Measurements from ENCODE around the gene NR3C2.
A peak's percentile ranks its signal among the peaks of the same experiment; 100 is the strongest.

NR3C2 gene

DNA sequence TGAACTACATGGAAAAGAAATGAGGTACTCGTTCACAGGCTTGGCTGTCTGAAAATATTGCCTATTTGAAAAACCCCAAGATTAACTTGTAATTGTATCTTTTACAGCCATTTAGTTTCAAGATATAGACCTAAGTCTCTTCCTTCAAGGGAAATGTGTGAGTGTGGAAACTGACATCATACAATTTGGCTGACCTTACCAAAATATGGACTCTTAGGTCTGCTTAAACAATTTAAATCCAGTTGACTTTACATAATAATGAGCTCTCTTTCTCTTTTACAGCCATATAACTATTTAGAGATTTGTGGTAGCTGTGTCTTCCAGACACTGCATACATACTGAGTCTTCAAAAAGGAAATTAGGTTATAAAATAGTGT, 186.9 kb downstream of the NR3C2 start:
- no peak for DNase-seq

DNA sequence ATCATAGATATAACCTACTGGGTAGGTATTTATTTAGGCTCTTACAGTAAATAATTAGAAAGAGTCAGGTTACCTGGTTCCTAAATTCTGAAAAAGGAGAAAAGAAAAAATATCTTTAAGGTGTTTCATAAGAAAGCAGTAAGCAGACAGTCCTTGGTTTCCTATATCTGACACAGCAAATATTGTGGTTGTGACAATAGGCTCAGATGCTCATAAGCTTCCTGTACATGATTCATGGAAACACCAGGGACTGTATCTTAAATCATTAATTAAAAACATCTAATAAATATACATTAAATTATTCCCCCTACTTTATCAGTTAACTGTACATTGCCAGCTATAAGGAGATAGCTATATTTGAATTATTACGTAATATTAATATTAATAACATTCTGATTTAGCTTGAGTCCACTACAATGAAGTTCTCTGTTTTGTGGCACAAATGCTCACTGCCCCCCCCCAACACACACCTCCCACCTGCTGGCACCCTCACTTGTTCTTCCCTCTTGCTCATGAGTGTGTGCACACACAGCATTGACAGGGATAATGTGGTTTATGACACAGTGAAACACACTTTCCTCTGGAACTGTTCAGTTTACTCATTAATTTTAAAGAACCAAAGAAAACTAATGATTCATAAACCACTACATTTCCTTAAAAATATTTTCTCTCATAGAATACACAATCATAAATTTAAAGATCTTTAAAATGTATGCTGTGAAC, 187.4 kb downstream of the NR3C2 start:
- DNase-seq: no peak

DNA sequence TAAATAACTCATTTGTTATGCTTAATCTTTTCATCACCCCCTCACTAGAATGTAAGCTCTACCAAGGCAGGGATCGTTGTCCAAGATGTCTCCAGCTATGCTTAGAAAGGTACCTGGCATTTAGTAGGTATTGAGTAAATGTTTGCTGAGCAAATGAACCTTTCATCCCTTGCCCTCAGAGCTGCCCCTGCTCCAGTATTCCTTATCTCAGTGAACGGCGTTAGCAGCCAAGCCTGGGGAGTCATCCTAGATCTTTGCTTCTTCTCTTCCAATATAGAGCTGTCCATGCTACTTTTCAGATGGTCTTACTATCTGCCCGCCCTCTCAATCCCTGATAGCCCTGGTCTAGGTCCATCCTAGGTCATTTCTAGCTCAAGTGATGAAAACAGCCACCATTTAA, 188.4 kb downstream of the NR3C2 start:
- no peak for DNase-seq

- no peak for DNase-seq
These were observed 193.4 kb downstream of the NR3C2 start for GRCh38 chr4:148248824-148249223.

DNA sequence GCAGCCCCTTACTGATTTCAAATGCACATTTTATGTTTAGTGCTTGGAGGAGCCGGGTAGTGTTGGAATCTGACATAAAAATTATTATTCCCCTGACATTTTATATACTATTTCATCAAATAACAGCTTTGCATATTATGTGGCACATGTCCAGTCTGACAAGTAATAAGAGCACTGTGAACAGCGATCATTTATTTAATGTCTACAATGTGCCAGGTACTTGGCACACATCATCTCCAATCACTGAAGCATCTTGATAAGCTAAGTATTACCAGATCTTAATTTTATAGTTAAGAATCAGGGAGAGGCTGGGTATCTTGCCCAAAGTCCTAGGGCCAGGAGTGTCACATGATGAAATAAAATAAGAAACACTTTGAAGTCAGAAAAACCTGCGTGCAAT, 197.2 kb downstream of the NR3C2 start:
- DNase-seq: no peak

- no peak for DNase-seq
These were observed 198.4 kb downstream of the NR3C2 start for GRCh38 chr4:148243837-148244236.

DNA sequence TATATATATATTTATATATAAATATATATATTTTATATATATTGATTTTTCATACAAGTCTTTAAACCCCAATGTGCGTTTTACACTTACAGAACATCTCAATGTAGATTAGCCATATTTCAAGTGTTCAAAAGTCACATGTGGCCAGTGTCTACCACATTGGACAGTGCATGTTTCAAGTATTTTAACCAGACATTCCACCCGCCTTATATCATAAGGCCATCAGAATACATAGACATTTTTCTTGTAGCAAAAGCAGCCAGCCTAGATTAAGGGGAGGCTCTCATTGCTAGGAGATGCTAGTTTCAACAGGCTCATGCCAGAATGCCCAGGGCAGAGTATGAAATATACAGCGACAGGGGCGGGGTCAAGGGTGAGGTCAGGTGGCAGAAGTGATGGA, 202.0 kb downstream of the NR3C2 start:
- DNase-seq: no peak

DNA sequence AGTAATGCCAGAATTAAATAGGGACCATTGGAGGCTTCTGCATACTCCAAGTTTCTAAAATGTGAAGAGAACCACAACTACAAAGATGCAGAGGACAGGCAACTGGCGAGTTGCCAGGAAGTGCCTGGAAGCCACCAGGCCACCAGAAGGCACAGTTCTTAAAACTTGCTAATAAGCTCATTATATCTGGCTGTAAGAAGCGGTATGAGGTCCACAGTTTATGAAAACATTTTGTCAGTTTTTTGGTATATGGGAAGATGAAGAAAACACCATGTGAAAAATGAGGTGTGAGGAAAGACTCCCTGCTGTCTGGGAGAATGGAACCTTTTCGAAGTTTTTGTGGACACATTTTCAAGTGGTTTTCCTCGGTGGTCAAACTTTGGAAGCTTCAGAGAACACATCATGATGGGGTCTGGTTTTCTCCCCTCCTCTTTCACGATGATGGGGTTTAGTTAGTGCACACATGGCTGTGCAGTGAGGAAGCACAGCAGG, 202.7 kb downstream of the NR3C2 start:
- DNase-seq: peak in 2 of 6 experiments; percentile 3 to 8

DNA sequence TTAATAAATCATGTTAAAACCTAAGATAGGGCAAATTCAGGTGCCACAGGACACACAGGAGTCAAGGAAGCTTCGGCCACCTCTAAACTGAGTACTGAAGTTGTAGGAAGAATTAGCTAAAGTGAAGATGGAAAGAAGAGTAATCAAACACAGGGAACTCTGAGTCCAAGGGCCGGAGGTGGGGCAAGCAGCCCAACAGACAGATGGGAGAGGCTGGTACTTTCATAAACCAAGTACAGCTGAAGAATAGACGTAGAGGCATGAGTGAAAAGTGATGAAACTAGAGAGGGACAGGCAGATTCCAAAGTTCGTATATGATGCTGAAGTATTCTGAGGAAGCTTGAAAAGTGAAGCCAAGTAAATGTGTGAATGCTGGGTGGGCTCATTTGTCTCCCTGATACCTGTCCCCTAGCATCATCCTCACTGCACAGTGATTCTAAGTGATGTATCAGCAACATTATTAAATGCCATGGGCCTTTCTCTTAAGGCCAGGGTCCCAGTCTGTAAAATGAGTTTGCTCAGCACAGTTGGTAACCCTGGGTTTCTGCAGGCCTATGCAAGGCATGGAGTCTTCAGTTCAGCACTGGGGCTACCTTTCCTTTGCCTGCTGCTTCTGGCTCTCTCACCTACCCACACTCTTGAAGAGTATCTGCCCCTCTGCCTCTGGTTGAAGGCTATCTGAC, 203.3 kb downstream of the NR3C2 start:
- DNase-seq: no peak

- no peak for DNase-seq
These were observed 204.1 kb downstream of the NR3C2 start for GRCh38 chr4:148238086-148238485.

- DNase-seq: no peak
These were observed 206.4 kb downstream of the NR3C2 start for GRCh38 chr4:148235809-148236208.

DNA sequence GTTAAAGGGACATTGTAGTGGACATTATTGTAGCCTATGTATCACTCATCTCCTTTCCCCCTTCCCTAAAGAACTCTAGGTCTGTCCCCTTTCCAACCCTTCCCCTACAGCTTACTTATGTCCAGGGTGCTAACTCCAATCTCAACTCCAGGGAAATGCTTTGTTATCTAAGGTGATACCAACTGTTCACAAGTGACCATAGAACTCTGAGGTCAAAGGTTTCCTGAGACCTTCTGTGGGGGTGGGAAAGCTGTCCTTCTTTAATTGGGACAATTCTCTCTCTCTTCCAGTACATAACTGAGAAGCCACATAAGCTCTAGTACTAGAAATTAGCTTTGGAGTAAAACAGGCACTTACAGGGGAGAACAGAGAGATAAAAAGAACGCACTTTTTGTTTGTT, 212.4 kb downstream of the NR3C2 start:
- no peak for DNase-seq

GRCh38 chr4:148229028-148229427, 213.2 kb downstream of the NR3C2 start:
- DNase-seq: no peak

GRCh38 chr4:148227147-148227546, 215.1 kb downstream of the NR3C2 start:
- no peak for DNase-seq

DNA sequence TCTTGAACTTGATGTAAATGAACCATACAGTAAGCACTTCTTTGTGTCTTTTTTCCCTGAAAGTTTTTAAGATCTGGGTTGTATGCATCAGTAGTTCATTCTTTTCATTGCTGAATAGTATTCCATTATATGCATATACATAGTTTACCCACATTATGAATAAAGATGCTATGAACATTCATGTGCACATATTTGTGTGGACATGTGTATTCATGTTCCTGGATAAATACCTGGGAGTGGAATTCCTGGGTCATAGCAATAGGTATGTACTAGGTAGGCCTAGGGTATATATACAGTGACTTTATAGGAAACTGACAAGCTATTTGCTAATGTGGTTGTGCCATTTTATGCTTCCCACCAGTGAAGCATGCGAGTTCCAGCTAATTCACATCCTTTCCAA, 215.9 kb downstream of the NR3C2 start:
- DNase-seq: no peak

DNA sequence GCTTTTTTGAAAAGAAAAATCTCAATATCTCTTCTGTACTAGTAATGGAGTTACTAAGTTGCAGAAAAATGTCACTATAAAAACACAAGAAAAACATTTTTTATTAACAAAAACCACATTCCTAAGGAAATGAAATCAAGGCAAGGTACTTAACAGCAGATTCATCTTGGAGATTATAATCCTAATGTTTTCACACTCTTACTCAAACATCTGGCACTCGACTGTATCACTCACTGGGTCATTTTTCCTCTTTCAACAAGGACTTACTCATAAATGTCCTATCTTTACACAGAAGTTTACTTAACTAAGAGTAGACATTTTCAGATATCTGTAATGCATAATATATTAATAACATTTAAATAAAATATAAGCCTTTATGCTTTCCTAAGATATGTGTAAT, 216.6 kb downstream of the NR3C2 start:
- DNase-seq: no peak

DNA sequence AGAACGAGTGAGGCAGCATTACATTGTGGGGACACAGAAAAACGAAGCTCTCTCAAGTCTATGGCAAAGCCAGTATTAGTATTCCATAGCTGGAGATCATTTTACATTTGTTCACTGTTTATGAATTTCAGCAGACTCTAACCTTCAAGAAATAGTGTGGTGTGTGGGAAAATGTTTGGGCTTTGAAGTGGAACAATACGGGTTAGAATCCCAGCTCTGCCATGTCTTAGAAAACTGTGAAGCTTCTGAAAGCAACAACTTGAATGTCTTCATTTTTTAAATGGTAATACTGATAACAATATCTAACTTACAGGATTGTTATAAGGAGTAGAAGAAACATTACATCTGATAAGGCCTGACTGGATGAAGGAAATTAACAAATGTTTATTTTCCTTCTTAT, 217.7 kb downstream of the NR3C2 start:
- no peak for DNase-seq

DNA sequence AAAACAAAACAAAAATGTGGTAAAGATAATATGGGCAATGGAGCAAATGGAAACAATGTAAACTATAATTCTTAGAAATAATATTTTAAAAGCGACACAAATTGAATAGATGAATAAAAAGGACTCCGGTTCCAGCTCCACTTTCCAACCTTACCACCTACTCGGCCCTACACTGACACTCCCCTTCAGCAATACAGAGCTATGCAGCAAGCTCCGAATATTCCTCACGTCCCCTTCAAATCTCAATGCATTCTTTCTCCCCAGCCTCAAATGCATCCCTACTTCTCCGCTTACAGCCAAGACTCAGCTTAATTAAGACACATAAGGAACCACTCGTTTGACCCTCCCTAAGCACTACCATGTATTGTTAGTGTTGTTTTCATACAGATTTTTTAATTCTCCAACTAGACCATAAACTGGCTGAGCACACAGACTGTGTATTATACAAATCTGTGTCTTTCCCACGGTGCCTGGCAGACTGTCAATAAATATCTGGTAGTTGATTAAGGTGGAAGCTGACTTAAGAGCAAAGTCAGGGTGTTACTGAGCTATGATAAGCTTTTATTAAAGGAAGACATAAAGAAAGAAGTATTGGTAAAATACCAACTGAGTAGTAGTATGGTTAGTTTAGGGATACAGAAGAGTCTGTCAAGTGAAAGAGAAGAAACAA, 219.1 kb downstream of the NR3C2 start:
- DNase-seq: no peak

DNA sequence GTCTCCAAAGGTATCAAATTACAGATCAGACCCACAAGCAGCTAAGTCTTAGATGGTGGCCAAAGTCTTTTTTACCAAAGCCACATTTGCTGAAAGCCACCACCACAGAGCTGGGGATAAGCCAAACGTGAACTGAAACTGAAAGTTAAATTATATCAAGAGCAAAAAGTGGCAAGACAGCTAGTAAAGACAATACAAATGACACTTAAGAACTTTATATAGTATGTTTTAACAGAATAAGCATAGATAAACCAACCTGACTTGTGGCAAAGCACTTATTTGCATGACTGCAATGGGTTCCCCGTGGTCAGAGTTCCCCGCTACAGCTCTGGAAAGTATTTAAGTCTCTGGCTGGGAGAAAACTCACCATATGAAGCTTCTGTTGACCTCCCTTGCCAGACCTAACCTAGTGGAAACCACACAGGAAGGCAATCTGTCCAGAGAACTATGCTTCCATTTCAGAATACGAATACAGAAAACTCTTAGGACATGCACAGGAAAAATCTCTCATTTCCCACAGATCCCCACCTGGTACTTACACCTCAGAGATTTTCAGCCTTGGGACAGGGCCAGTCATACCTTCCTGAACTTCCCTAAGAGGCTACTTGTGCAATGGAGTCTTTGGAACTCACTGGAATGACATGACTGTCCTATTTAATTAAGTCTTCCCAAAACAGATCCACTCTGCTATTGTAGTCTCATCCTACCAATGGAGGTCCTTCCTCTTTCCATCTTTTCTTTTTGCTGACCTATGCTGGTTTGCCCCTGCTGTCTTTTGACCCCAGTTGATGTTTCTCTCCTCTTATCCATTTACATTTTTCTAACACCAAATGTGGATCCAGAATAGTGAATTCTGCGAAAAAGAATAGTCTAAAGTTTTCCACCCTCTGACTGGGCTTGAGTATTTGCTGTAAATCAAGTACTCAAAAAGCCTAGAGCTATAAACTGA, 225.1 kb downstream of the NR3C2 start:
- DNase-seq: peak in 2 of 6 experiments; percentile 2 to 18

- DNase-seq: no peak
These were observed 225.9 kb downstream of the NR3C2 start for GRCh38 chr4:148216321-148216720.

- no peak for DNase-seq
These were observed 227.0 kb downstream of the NR3C2 start for GRCh38 chr4:148215202-148215601.

- DNase-seq: no peak
These were observed 227.6 kb downstream of the NR3C2 start for GRCh38 chr4:148214529-148215166.
